IPS-18a (cell line): ENCODE measurements around the gene MIA2.
"Not testable (repeated sequence)": the region's sequence is repeated elsewhere in the genome, so short reads cannot be mapped to it uniquely, and the experiment has no call there.

Source experiments
- H3K27ac ChIP-seq: one replicate; pipeline ENCODE4 v1.5.1; 2013; ENCODE audit warnings: low read length
- H3K27me3 ChIP-seq: one replicate; pipeline ENCODE4 v1.6.1; 2013; ENCODE audit warnings: mild to moderate bottlenecking, low read length; ENCODE audit not compliant: control insufficient read depth, insufficient read depth
- H3K36me3 ChIP-seq: one replicate; pipeline ENCODE4 v1.6.1; 2013; ENCODE audit warnings: low read depth, low read length; ENCODE audit not compliant: control insufficient read depth
- H3K4me1 ChIP-seq: one replicate; pipeline ENCODE4 v1.6.1; 2013; ENCODE audit warnings: low read depth, low read length; ENCODE audit not compliant: control insufficient read depth
- H3K4me3 ChIP-seq: one replicate; pipeline ENCODE4 v1.5.1; 2013; ENCODE audit warnings: low read length
- H3K9ac ChIP-seq: one replicate; pipeline ENCODE4 v1.6.1; 2013; ENCODE audit warnings: mild to moderate bottlenecking, low read length, moderate library complexity
- H3K9me3 ChIP-seq: one replicate; pipeline ENCODE4 v1.6.1; 2013; ENCODE audit warnings: low read depth, low read length; ENCODE audit not compliant: control insufficient read depth

MIA2 gene

DNA sequence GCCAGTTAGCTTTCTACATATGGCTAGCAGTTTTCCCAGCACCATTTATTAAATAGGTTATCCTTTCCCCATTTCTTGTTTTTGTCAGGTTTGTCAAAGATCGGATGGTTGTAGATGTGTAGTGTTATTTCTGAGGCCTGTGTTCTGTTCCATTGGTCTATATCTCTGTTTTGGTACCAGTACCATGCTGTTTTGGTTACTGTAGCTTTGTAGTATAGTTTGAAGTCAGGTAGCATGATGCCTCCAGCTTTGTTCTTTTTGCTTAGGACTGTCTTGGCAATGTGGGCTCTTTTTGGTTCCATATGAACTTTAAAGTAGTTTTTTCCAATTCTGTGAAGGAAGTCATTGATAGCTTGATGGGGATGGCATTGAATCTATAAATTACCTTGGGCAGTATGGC is 28.5 kb downstream of the MIA2 start:
- not testable (repeated sequence) for H3K9me3 ChIP-seq, H3K36me3 ChIP-seq, H3K9ac ChIP-seq, H3K27ac ChIP-seq, H3K4me3 ChIP-seq, H3K4me1 ChIP-seq
- H3K27me3 ChIP-seq: peaks cover 10% of the 10 kb centered on the region

GRCh38 chr14:39264057-39264456 is 30.3 kb downstream of the MIA2 start:
- Histone ChIP-seq H3K4me3 (no peak overlapping the region), H3K27ac (no peak overlapping the region), H3K36me3 (no peaks in the 10 kb centered on the region)

GRCh38 chr14:39264558-39264957 is 30.8 kb downstream of the MIA2 start:
- H3K36me3 ChIP-seq: no peaks in the 10 kb centered on the region
- no peak overlapping the region for H3K9ac ChIP-seq
- peaks cover 10% of the 10 kb centered on the region for H3K27me3 ChIP-seq
- H3K27ac ChIP-seq: no peak overlapping the region
- H3K4me1 ChIP-seq: peaks cover 6% of the 10 kb centered on the region
- no peaks in the 10 kb centered on the region for H3K9me3 ChIP-seq
- H3K4me3 ChIP-seq: no peak overlapping the region

More at GRCh38 chr14:39264057-39264456, 30.3 kb downstream of the MIA2 start:
- H3K9me3 ChIP-seq: no peaks in the 10 kb centered on the region
- peaks cover 10% of the 10 kb centered on the region for H3K27me3 ChIP-seq
- H3K9ac ChIP-seq: no peak overlapping the region
- peaks cover 6% of the 10 kb centered on the region for H3K4me1 ChIP-seq

DNA sequence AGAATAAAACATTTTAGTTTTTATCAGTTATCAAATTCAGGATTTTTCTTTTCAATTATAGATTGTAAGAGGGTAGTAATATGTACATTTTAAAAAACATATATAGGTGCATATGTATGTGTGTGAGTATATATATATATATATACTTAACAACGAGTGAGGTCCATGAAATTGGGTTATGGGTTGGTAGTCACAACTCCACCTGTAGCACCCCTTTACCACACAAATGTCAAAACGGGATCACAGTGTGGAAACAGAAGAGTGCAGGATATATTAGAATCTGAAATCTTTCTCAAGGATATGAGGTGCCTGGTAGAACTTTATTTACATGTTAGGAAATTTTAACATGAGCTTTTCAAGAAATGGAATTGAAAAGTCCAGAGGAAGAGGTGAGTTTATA is 31.3 kb downstream of the MIA2 start:
- H3K27me3 ChIP-seq: peaks cover 10% of the 10 kb centered on the region
- H3K36me3 ChIP-seq: no peaks in the 10 kb centered on the region
- H3K4me3 ChIP-seq: no peak overlapping the region
- H3K4me1 ChIP-seq: peaks cover 6% of the 10 kb centered on the region
- no peaks in the 10 kb centered on the region for H3K9me3 ChIP-seq
- no peak overlapping the region for H3K27ac ChIP-seq
- no peak overlapping the region for H3K9ac ChIP-seq

GRCh38 chr14:39265806-39266524 is 32.2 kb downstream of the MIA2 start:
- H3K27ac ChIP-seq: no peak overlapping the region

GRCh38 chr14:39266525-39266870 is 32.8 kb downstream of the MIA2 start:
- Histone ChIP-seq H3K4me3 (peak overlapping the region; percentile 95), H3K27ac (no peak overlapping the region), H3K9ac (peak overlapping the region; percentile 90), H3K9me3 (no peaks in the 10 kb centered on the region), H3K27me3 (peaks cover 10% of the 10 kb centered on the region), H3K36me3 (no peaks in the 10 kb centered on the region), H3K4me1 (peaks cover 6% of the 10 kb centered on the region)

More at GRCh38 chr14:39265806-39266524, 32.2 kb downstream of the MIA2 start:
- peaks cover 10% of the 10 kb centered on the region for H3K27me3 ChIP-seq
- no peaks in the 10 kb centered on the region for H3K36me3 ChIP-seq
- no peaks in the 10 kb centered on the region for H3K9me3 ChIP-seq
- peak overlapping the region; percentile 90 for H3K9ac ChIP-seq
- peaks cover 6% of the 10 kb centered on the region for H3K4me1 ChIP-seq
- peak overlapping the region; percentile 95 for H3K4me3 ChIP-seq

DNA sequence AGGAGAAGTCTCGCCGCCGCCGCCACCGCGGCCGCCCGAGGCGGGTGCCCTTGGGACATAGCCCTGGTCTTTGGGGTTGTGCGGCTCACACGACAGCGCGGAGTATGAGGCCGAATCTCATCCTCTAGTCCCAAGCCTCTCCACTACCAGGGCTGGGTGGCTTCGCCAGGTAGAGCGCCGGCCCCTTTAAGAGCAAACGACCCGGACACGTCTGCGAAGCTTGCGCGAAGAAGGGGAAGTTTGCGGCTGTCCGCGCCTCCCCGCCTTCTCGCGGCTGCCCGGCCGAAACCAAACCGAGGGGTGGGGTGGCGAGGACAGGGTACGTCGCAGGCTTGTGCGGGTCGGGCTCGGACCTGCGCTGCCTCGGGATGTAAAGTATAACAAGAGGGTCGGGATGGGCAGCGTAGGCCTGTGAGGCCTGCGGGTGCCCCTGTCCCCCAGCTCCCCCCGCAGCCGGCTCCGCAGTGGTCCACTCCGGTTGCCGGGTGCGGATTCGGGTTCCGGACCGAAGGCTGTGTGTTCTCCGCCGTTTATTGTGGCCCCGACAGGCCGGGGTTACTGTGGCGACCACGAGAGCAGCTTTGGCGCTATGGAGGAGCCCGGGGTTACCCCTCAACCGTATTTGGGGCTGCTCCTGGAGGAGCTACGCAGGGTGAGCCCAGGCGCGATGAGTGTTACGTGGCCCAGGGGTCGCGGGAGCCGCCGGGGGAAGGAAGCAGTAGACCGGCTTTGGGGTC is 33.3 kb downstream of the MIA2 start:
- peaks cover 10% of the 10 kb centered on the region for H3K27me3 ChIP-seq
- H3K4me3 ChIP-seq: peak overlapping the region; percentile 95

DNA sequence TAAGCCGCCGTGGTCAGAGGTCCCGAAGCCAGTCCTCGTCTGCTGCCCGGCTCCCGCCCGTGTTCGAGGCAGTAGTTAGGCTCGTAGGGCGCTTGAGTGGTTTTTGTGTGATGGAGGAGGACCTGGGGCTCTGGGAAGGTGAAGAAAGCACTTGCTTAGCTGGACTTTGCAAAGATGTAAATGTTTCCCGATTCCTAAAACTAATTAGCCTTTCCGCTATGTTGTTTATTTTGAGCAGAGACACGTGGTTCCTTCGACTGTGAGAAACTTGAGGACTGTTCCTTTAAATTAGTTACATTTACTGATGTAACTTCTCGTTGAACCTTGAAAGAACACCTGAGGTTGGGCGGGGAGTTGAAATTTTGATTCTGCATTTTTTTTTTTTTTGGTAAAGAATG is 33.9 kb downstream of the MIA2 start:
- Histone ChIP-seq H3K9me3 (peaks cover 2% of the 10 kb centered on the region), H3K27ac (peak overlapping the region; percentile 73), H3K4me1 (peaks cover 6% of the 10 kb centered on the region), H3K36me3 (no peaks in the 10 kb centered on the region), H3K27me3 (peaks cover 10% of the 10 kb centered on the region), H3K9ac (peak overlapping the region; percentile 90), H3K4me3 (peak overlapping the region; percentile 95)

More for the DNA sequence above, 33.3 kb downstream of the MIA2 start:
- peaks cover 2% of the 10 kb centered on the region for H3K9me3 ChIP-seq
- H3K4me1 ChIP-seq: peaks cover 6% of the 10 kb centered on the region
- H3K27ac ChIP-seq: peak overlapping the region; percentile 73
- H3K9ac ChIP-seq: peak overlapping the region; percentile 90
- H3K36me3 ChIP-seq: no peaks in the 10 kb centered on the region

DNA sequence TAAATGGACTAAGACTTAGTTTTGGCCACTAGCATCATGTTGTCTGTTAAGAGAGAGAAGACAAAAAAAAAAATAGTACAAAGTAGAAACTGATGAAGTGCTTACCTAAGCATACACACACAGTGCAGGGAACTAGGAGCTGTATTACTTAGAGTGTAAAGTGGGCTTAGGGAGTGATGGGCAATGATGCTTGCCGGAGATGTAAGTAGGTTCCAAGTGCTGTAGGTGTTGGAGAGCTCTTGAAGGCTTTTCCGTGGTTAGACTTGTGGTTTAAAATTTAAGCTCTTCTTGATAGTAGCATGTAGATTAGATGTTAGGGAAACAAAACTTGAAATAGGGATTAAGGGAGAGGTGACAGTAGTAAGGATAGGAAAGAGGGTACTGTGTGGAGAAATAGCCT is 34.7 kb downstream of the MIA2 start:
- H3K27me3 ChIP-seq: peaks cover 10% of the 10 kb centered on the region
- no peak overlapping the region for H3K27ac ChIP-seq
- no peaks in the 10 kb centered on the region for H3K36me3 ChIP-seq
- H3K4me1 ChIP-seq: peaks cover 6% of the 10 kb centered on the region
- H3K4me3 ChIP-seq: peak overlapping the region; percentile 95
- H3K9ac ChIP-seq: no peak overlapping the region
- H3K9me3 ChIP-seq: peaks cover 2% of the 10 kb centered on the region

- Histone ChIP-seq H3K9me3 (peaks cover 2% of the 10 kb centered on the region), H3K27me3 (no peaks in the 10 kb centered on the region), H3K36me3 (no peaks in the 10 kb centered on the region), H3K27ac (no peak overlapping the region), H3K9ac (no peak overlapping the region), H3K4me1 (peaks cover 3% of the 10 kb centered on the region), H3K4me3 (no peak overlapping the region)
Observed at GRCh38 chr14:39272918-39273317, 39.2 kb downstream of the MIA2 start.

DNA sequence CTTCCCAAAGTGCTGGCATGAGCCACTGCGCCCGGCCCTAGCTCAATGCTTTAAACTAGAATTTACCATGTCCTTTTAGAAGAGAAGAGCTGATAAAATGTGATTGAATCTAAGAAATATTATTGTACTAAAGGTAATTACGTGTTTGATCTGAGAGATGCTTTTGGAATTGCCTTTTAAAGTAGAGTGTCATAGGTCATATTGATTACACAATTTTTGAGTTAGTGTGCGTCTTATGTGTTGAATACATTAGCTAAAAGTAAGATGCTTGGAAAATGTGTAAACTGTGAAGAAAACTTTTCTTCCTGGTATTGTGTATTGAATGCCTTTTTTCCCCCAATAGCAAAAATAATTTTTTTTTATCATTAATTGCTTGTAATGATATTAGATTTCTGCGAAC is 41.7 kb downstream of the MIA2 start:
- Histone ChIP-seq H3K9ac (no peak overlapping the region), H3K4me3 (no peak overlapping the region), H3K4me1 (no peaks in the 10 kb centered on the region), H3K27me3 (no peaks in the 10 kb centered on the region), H3K27ac (no peak overlapping the region), H3K9me3 (peaks cover 2% of the 10 kb centered on the region), H3K36me3 (peaks cover 4% of the 10 kb centered on the region)

GRCh38 chr14:39276005-39276404 is 42.3 kb downstream of the MIA2 start:
- no peaks in the 10 kb centered on the region for H3K27me3 ChIP-seq
- no peak overlapping the region for H3K27ac ChIP-seq
- H3K36me3 ChIP-seq: peaks cover 4% of the 10 kb centered on the region
- H3K9ac ChIP-seq: no peak overlapping the region
- H3K9me3 ChIP-seq: peaks cover 2% of the 10 kb centered on the region
- no peaks in the 10 kb centered on the region for H3K4me1 ChIP-seq
- H3K4me3 ChIP-seq: no peak overlapping the region
